Erythroblast (primary cell): ENCODE measurements around the gene ATP2A1.

Experiments
- GATA1 ChIP-seq: IDR thresholded peaks from 2 replicates; pipeline ENCODE4 v1.6.1; 2011; ENCODE audit warnings: low read depth, mild to moderate bottlenecking, control low read depth, low read length, moderate library complexity
- POLR2A ChIP-seq: IDR thresholded peaks from 2 replicates; pipeline ENCODE4 v1.6.1; 2011; ENCODE audit warnings: mild to moderate bottlenecking, low read length

- TF ChIP-seq POLR2A (no peak), GATA1 (no peak)
Measured at GRCh38 chr16:28893291-28893690, 15.0 kb downstream of the ATP2A1 start.
